ENCODE measurements around the gene CAMK1D. TPM values are rescaled to one million over a fixed set of nuclear protein-coding genes. Genes with fewer than 3 reads are reported as not detected.

Gene CAMK1D
- total and polyA plus RNA-seq, 2 of the 8 experiments (the other 6 are each of a cell fraction or from before 2014, with no cell fraction given) = 3.5 to 10.6 TPM

DNA sequence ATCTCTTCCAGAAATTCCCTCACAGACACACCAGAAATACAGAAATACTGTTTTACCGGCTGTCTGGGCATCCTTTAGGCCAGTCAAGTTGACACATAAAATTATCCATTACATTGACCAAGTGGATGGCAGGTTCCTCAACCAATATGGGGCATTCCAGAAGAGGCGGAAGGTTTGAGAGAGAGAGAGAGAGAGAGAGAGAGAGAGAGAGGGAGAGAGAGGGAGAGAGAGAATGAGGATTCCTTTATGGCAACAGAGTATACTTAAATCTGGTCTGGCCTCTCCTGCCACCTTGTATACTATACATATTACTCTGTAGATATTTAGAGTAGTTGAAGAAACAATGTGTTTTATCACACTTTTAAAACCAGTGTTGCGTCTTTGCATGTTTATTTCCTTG lies 214.1 kb downstream of the CAMK1D start:
- no peaks in the 10 kb centered on the region for H3K9me3 ChIP-seq (ENCODE audit: insufficient read depth in 2 of 2, low read depth in 1 of 2, low read length in 1 of 2)
- H3K14ac ChIP-seq (ENCODE audit: insufficient read length) = no peak overlapping the region
- H2AFZ ChIP-seq (ENCODE audit: low read length) = no peak overlapping the region
- no peak overlapping the region for H3K23ac ChIP-seq (ENCODE audit: insufficient read length)
- WGBS, 2 experiments (ENCODE audit: extremely low coverage in 1 of 2, insufficient coverage in 1 of 2, insufficient read length in 1 of 2, insufficient replicate concordance in 2 of 2, low coverage in 1 of 2, low lambda C conversion rate in 2 of 2, missing lambda C conversion rate in 1 of 2) = 86% methylated on average over 3 of the region's 3 CpGs; no CpG with 5 or more reads in 1 of the 2 experiments
- H2BK5ac ChIP-seq (ENCODE audit: low read depth, low read length) = no peak overlapping the region
- no peak overlapping the region for H2BK15ac ChIP-seq (ENCODE audit: low read length)
- ChIA-PET POLR2A (ENCODE audit: partially characterized antibody) (interaction anchor here (0.6 to 0.7 kb wide), 2 partner anchors 52 to 311 kb away, joined by 3 to 4 read pairs; no protein-coding TSS in a partner anchor), CTCF (ENCODE audit: partially characterized antibody) (interaction anchor here (0.9 to 1.6 kb wide), 4 partner anchors 9 to 303 kb away, joined by 3 to 4 read pairs (median 3); no protein-coding TSS in a partner anchor)
- no peak overlapping the region for H2AK5ac ChIP-seq (ENCODE audit: low read depth, low read length)
- peaks cover 0 to 6% (median under 1%) of the 10 kb centered on the region in 4 experiments; a peak in 4 of 7 replicates for H3K4me1 ChIP-seq (replicated peaks in 1 of 4; ENCODE audit: control insufficient read depth in 3 of 4, insufficient read depth in 4 of 4, low read length in 3 of 4)
- no peak overlapping the region for H3K4me3 ChIP-seq (ENCODE audit: extremely low read depth in 1 of 4, insufficient read depth in 2 of 4, low read depth in 3 of 4, low read length in 4 of 4)
- no peak for FAIRE-seq
- H3K27ac ChIP-seq (ENCODE audit: low read depth, low read length) = no peak overlapping the region
- H3K27me3 ChIP-seq (replicated peaks in 1 of 4; ENCODE audit: control insufficient read depth in 3 of 4, extremely low read depth in 1 of 4, insufficient read depth in 3 of 4, low read length in 3 of 4) = no peaks in the 10 kb centered on the region
- no peak overlapping the region for H2BK120ac ChIP-seq (replicated peaks; ENCODE audit: low read depth, low read length)
- no peaks in the 10 kb centered on the region for H3K79me2 ChIP-seq (ENCODE audit: control insufficient read depth in 1 of 2, insufficient read depth in 2 of 2, low read length in 2 of 2)
- no peak overlapping the region for H3K4ac ChIP-seq (replicated peaks; ENCODE audit: insufficient read length, low read depth, low read length)
- H4K8ac ChIP-seq (ENCODE audit: extremely low read depth, insufficient read depth, low read length) = no peak overlapping the region
- TF ChIP-seq HDAC6 (IDR thresholded peaks at IDR 0.05; ENCODE audit: low read depth, low read length) (no peak), JUN (IDR thresholded peaks at IDR 0.05; ENCODE audit: low read depth, low read length) (no peak)
- H3K79me1 ChIP-seq (ENCODE audit: low read depth, low read length) = no peaks in the 10 kb centered on the region; the same call in 1 of the 2 replicates
- no peak overlapping the region for H2BK12ac ChIP-seq (ENCODE audit: low read depth, low read length)
- no peak for DNase-seq (ENCODE audit: low read depth in 1 of 2, low spot score in 2 of 2)
- no peaks in the 10 kb centered on the region for H4K20me1 ChIP-seq (replicated peaks in 1 of 2; ENCODE audit: control insufficient read depth in 1 of 2, insufficient read depth in 2 of 2, low read length in 2 of 2)
- no peak overlapping the region for H3K9ac ChIP-seq (replicated peaks in 1 of 4; ENCODE audit: extremely low read depth in 1 of 4, low read depth in 3 of 4, low read length in 3 of 4)
- H3K23me2 ChIP-seq (ENCODE audit: low read depth, low read length) = no peaks in the 10 kb centered on the region
- peaks cover 0 to 2% (median 0%) of the 10 kb centered on the region in 4 experiments; a peak in 1 of 8 replicates for H3K36me3 ChIP-seq (ENCODE audit: control insufficient read depth in 2 of 4, insufficient read depth in 4 of 4, low read length in 3 of 4)
- no peak overlapping the region for H2BK20ac ChIP-seq (ENCODE audit: low read length)
- no peak overlapping the region for H3K18ac ChIP-seq (ENCODE audit: extremely low read depth, low read length)
- H4K5ac ChIP-seq (ENCODE audit: insufficient read length, low read depth, low read length) = no peak overlapping the region
- H4K91ac ChIP-seq (replicated peaks; ENCODE audit: insufficient read length, low read length) = no peak overlapping the region
- no peak overlapping the region for H3K56ac ChIP-seq (replicated peaks; ENCODE audit: insufficient read length, low read depth, low read length)
- H3K4me2 ChIP-seq (ENCODE audit: insufficient read depth in 1 of 2, low read depth in 2 of 2, low read length in 2 of 2) = no peak overlapping the region

Measured in H1 (cell line).